Right lobe of liver (tissue), 4 donors: ENCODE data around the gene CSTB.

ENCODE experiments used
- POLR2A ChIP-seq: fragments of 450-650 bp; IDR thresholded peaks from one replicate; pipeline ENCODE4 v1.6.1; 2017; ENCODE audit warnings: antibody characterized with exemption, mild to moderate bottlenecking
- TF ChIP-seq, protein P1 (sequence below), 4 donors: fragments of 200-600 bp in 3 of 4; fragments of 450-650 bp in 1 of 4; IDR thresholded peaks; one replicate each; pipeline versions ENCODE4 v1.5.1 to v1.8.0; 2016 to 2022; ENCODE audit warnings: antibody characterized with exemption in 4 of 4, mild to moderate bottlenecking in 2 of 4
- donor health status: DM: no; HTN: no; CAD: no.
- donor health status: DM: no; HTN: no; CAD: no.
- donor health status: DM: no; HTN: yes; CAD: no.

DNA sequence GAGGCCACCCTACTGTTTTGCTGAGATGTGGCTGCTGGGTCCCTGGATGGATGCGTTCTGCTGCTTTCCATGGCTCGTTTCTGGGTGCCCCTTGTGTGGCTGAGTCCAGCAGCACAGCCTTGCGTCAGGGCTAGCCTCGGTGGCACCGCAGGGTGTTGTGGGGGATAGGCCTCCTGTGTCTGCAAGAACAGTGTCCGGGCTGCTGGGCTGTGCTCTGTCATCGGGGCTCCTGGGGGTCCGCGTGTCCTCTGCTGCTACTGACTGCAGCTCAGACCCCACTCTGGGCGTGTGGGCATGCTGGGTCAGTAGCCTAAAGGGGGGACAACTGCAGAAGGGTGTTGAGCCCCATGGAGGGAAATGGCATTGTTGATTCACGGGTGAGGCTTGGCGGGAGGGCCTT lies 18.2 kb upstream of the CSTB start:
- TF ChIP-seq, protein P1, sequence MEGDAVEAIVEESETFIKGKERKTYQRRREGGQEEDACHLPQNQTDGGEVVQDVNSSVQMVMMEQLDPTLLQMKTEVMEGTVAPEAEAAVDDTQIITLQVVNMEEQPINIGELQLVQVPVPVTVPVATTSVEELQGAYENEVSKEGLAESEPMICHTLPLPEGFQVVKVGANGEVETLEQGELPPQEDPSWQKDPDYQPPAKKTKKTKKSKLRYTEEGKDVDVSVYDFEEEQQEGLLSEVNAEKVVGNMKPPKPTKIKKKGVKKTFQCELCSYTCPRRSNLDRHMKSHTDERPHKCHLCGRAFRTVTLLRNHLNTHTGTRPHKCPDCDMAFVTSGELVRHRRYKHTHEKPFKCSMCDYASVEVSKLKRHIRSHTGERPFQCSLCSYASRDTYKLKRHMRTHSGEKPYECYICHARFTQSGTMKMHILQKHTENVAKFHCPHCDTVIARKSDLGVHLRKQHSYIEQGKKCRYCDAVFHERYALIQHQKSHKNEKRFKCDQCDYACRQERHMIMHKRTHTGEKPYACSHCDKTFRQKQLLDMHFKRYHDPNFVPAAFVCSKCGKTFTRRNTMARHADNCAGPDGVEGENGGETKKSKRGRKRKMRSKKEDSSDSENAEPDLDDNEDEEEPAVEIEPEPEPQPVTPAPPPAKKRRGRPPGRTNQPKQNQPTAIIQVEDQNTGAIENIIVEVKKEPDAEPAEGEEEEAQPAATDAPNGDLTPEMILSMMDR (IDR thresholded peaks at IDR 0.05) = no peak
- TF ChIP-seq POLR2A = no peak
